K562 (cell line): ENCODE measurements around the gene HSDL2. TPM values are rescaled to one million over a fixed set of nuclear protein-coding genes. Genes with fewer than 3 reads are reported as not detected.

ENCODE experiments used
- C11orf30 ChIP-seq: fragments of 450-650 bp; IDR thresholded peaks from 2 replicates; pipeline ENCODE4 v1.6.1; 2016; ENCODE audit warnings: low read depth, mild to moderate bottlenecking
- FOXJ3 ChIP-seq: sonication (generic); formaldehyde crosslinking; IDR thresholded peaks from 2 replicates; pipeline ENCODE4 v1.4.0; 2020; ENCODE audit warnings: mild to moderate bottlenecking, missing genetic modification reagents
- LEF1 ChIP-seq: fragments of 450-650 bp; IDR thresholded peaks from 2 replicates; pipeline ENCODE4 v1.6.1; 2016; ENCODE audit warnings: mild to moderate bottlenecking
- MEIS2 ChIP-seq: fragments of 450-650 bp; IDR thresholded peaks from 2 replicates; pipeline ENCODE4 v1.6.1; 2014; ENCODE audit warnings: mild to moderate bottlenecking; ENCODE audit not compliant: partially characterized antibody
- MGA ChIP-seq: fragments of 450-650 bp; IDR thresholded peaks from 2 replicates; pipeline ENCODE4 v1.6.1; 2016; ENCODE audit warnings: mild to moderate bottlenecking, moderate library complexity
- NEUROD1 ChIP-seq: fragments of 150-350 bp; IDR thresholded peaks from 2 replicates; pipeline ENCODE4 v1.6.1; 2014; ENCODE audit warnings: borderline replicate concordance, low read length, low read depth; ENCODE audit not compliant: partially characterized antibody
- NR2C2 ChIP-seq, 2 experiments: fragments of 200-800 bp in 1 of 2; sonication (Bioruptor generic) in 1 of 2; sonication (generic) in 1 of 2; formaldehyde crosslinking in 1 of 2; IDR thresholded peaks; 2 replicates each; pipeline versions ENCODE4 v1.6.1 to v1.8.0; 2016 to 2022; ENCODE audit warnings: mild to moderate bottlenecking in 1 of 2, missing compliant biosample characterization in 1 of 2, missing genetic modification characterization in 1 of 2, missing genetic modification reagents in 1 of 2
- PCBP2 ChIP-seq: fragments of 200-400 bp; formaldehyde crosslinking; IDR thresholded peaks from 2 replicates; pipeline ENCODE4 v1.6.1; 2018; ENCODE audit warnings: low read length, low read depth, mild to moderate bottlenecking, moderate library complexity; ENCODE audit not compliant: poor library complexity, severe bottlenecking
- PKNOX1 ChIP-seq: fragments of 450-650 bp; IDR thresholded peaks from 2 replicates; pipeline ENCODE4 v1.6.1; 2016
- PPARD ChIP-seq: fragments of 250-450 bp; sonication (Bioruptor Pico); IDR thresholded peaks from 2 replicates; pipeline ENCODE4 v1.8.0; 2022; ENCODE audit warnings: inconsistent platforms, mild to moderate bottlenecking, moderate library complexity
- SUPT5H ChIP-seq: fragments of 450-650 bp; IDR thresholded peaks from 2 replicates; pipeline ENCODE4 v1.6.1; 2016
- TCFL5 ChIP-seq: fragments of 250-450 bp; sonication (Bioruptor Pico); conservative IDR thresholded peaks from 2 replicates; pipeline ENCODE4 v1.6.1; 2021; ENCODE audit warnings: mild to moderate bottlenecking, moderate library complexity, matching md5 sums
- YBX1 ChIP-seq: fragments of 450-650 bp; IDR thresholded peaks from 2 replicates; pipeline ENCODE4 v1.7.1; 2016; ENCODE audit warnings: mild to moderate bottlenecking
- ZNF253 ChIP-seq: fragments of 250-450 bp; sonication (Bioruptor Pico); conservative IDR thresholded peaks from 2 replicates; pipeline ENCODE4 v1.6.1; 2021; ENCODE audit warnings: mild to moderate bottlenecking
- ZNF324 ChIP-seq: fragments of 250-450 bp; sonication (Bioruptor Pico); IDR thresholded peaks from 2 replicates; pipeline ENCODE4 v1.4.0; 2020; ENCODE audit warnings: mild to moderate bottlenecking
- ZNF395 ChIP-seq: fragments of 200-800 bp; sonication (Bioruptor generic); IDR thresholded peaks from 2 replicates; pipeline ENCODE4 v1.6.1; 2017; ENCODE audit warnings: missing genetic modification characterization, missing compliant biosample characterization
- polyA plus RNA-seq, 8 experiments: library from polyadenylated mRNA; depleted of rRNA in 4 of 8; stranded (reverse) in 5 of 8; unstranded in 3 of 8; fragments of >200 nt; fragmentation: Nextera tagmentation in 2 of 8; fragmentation: Illumina TruSeq in 1 of 8; extraction: Ambion mirVana in 2 of 8; extraction: Trizol in 1 of 8; gene quantifications; 2 replicates each; pipeline versions ENCODE4 v1.2.1 to v1.2.3, GENCODE V29; 2011 to 2014; ENCODE audit warnings: inconsistent platforms in 1 of 8, missing spikeins in 1 of 8
- total RNA-seq, 7 experiments: library from RNA; depleted of rRNA in 6 of 7; stranded (reverse); fragments of >200 nt in 6 of 7; fragmentation: Illumina TruSeq in 2 of 7; extraction: Trizol in 2 of 7; gene quantifications; 2 replicates each; pipeline versions ENCODE4 v1.2.1 to v1.2.3, GENCODE V29; 2011 to 2021; ENCODE audit warnings: low replicate concordance in 1 of 7

The HSDL2 gene
- total and polyA plus RNA-seq, 9 of the 15 experiments (the other 6 are each of a cell fraction or from before 2014, with no cell fraction given) = 22.8 to 74.1 (median 35.6) TPM

GRCh38 chr9:112489039-112489546 is 109.2 kb downstream of the HSDL2 start (continued):
- TF ChIP-seq MGA = no peak
- no peak for TF ChIP-seq LEF1
- no peak for TF ChIP-seq YBX1
- TF ChIP-seq PCBP2 = no peak
- no peak for TF ChIP-seq C11orf30
- TF ChIP-seq NEUROD1 = no peak
- TF ChIP-seq ZNF395 (CRISPR knock-in tag) = no peak
- TF ChIP-seq PPARD (CRISPR knock-in tag) = no peak
- no peak for TF ChIP-seq SUPT5H
- no peak for TF ChIP-seq FOXJ3 (CRISPR knock-in tag)
- TF ChIP-seq MEIS2 = peak; percentile 78
- peak; percentile 56; the same call in 1 of the 2 replicates for TF ChIP-seq PKNOX1
- no peak for TF ChIP-seq ZNF324 (CRISPR knock-in tag)
- no peak for TF ChIP-seq NR2C2 (CRISPR knock-in tag; IDR thresholded peaks at IDR 0.05)
- no peak for TF ChIP-seq NR2C2 (tag; IDR thresholded peaks at IDR 0.05)
- TF ChIP-seq ZNF253 = no peak
- TF ChIP-seq TCFL5 (CRISPR knock-in tag) = no peak
